SK-N-SH (cell line): Measurements from ENCODE around the gene KERA. TPM values are rescaled to one million over a fixed set of nuclear protein-coding genes. Genes with fewer than 3 reads are reported as not detected.

ENCODE experiments used
- CTCF ChIA-PET: fragments of 300-600, 350-600 bp; formaldehyde crosslinking; extraction: SDS; loops from one replicate; lab custom pipeline; 2021; lab: Yijun Ruan, JAX
- POLR2A ChIA-PET: fragments of 350-600 bp; sonication (Branson Sonifier 250); formaldehyde crosslinking; extraction: SDS; loops from one replicate; lab custom pipeline; 2020; ENCODE audit warnings: antibody characterized with exemption, inconsistent platforms; lab: Yijun Ruan, JAX
- DNase-seq: peaks from one replicate; pipeline ENCODE4 v3.0.0; 2012
- H2AFZ ChIP-seq: fragments of 200-600 bp; sonication (generic); 2 replicates; pipeline ENCODE4 v1.8.1; 2016; ENCODE audit warnings: antibody characterized with exemption, mild to moderate bottlenecking, low read depth
- H3F3A ChIP-seq: fragments of 200-600 bp; sonication (generic); replicated peaks from 2 replicates; pipeline ENCODE3; 2016; ENCODE audit warnings: antibody characterized with exemption, mild to moderate bottlenecking; ENCODE audit not compliant: insufficient read depth
- H3K27ac ChIP-seq, 2 experiments: fragments of 200-500 bp in 1 of 2; fragments of 200-600 bp in 1 of 2; sonication (Bioruptor generic) in 1 of 2; sonication (generic), shearing (Covaris generic) in 1 of 2; 2 replicates each; pipeline versions ENCODE4 v1.5.1 to v1.6.1; 2014 to 2016; ENCODE audit warnings: low read depth in 2 of 2, inconsistent platforms in 1 of 2, low read length in 1 of 2, mild to moderate bottlenecking in 1 of 2, mixed read lengths in 1 of 2
- H3K27me3 ChIP-seq: fragments of 200-600 bp; sonication (generic), shearing (Covaris generic); 2 replicates; pipeline ENCODE4 v1.6.1; 2016; ENCODE audit warnings: mixed run types; ENCODE audit not compliant: insufficient read depth
- H3K36me3 ChIP-seq, 2 experiments: fragments of 200-500 bp in 1 of 2; fragments of 200-600 bp in 1 of 2; sonication (Bioruptor generic) in 1 of 2; sonication (generic) in 1 of 2; replicated peaks in 1 of 2; 2 replicates each; pipeline versions ENCODE3 to v1.5.1; 2014 to 2016; ENCODE audit warnings: low read length in 1 of 2, mild to moderate bottlenecking in 1 of 2; ENCODE audit not compliant: insufficient read depth in 2 of 2, control insufficient read depth in 1 of 2
- H3K4me1 ChIP-seq, 2 experiments: fragments of 200-500 bp in 1 of 2; fragments of 200-600 bp in 1 of 2; sonication (Bioruptor generic) in 1 of 2; sonication (generic), shearing (Covaris generic) in 1 of 2; 2 replicates each; pipeline versions ENCODE4 v1.5.1 to v1.6.1; 2014 to 2016; ENCODE audit warnings: low read depth in 1 of 2, low read length in 1 of 2, mixed run types in 1 of 2; ENCODE audit not compliant: insufficient read depth in 2 of 2, control insufficient read depth in 1 of 2
- H3K4me2 ChIP-seq: fragments of 200-600 bp; sonication (generic), shearing (Covaris generic); 2 replicates; pipeline ENCODE4 v1.6.1; 2017; ENCODE audit warnings: mixed run types
- H3K4me3 ChIP-seq, 2 experiments: fragments of 200-500 bp in 1 of 2; fragments of 200-600 bp in 1 of 2; sonication (Bioruptor generic) in 1 of 2; sonication (generic), shearing (Covaris generic) in 1 of 2; 2 replicates each; pipeline versions ENCODE4 v1.5.1 to v1.8.1; 2014 to 2016; ENCODE audit warnings: low read depth in 2 of 2, inconsistent platforms in 1 of 2, low read length in 1 of 2, mild to moderate bottlenecking in 1 of 2, mixed read lengths in 1 of 2, moderate library complexity in 1 of 2
- H3K79me2 ChIP-seq: fragments of 200-600 bp; sonication (generic); 2 replicates; pipeline ENCODE4 v1.8.1; 2017; ENCODE audit warnings: mild to moderate bottlenecking; ENCODE audit not compliant: insufficient read depth
- H3K9ac ChIP-seq: fragments of 200-600 bp; sonication (generic); 2 replicates; pipeline ENCODE4 v1.6.1; 2017; ENCODE audit warnings: mixed run types
- H3K9me2 ChIP-seq: fragments of 200-600 bp; sonication (generic); 2 replicates; pipeline ENCODE4 v1.6.1; 2017; ENCODE audit warnings: mixed run types
- H3K9me3 ChIP-seq: fragments of 200-600 bp; sonication (generic); 2 replicates; pipeline ENCODE4 v1.6.1; 2017; ENCODE audit warnings: mixed run types, mild to moderate bottlenecking, moderate library complexity
- H4K20me1 ChIP-seq: fragments of 200-600 bp; sonication (generic); 2 replicates; pipeline ENCODE4 v1.6.1; 2017; ENCODE audit warnings: mild to moderate bottlenecking, mixed run types; ENCODE audit not compliant: insufficient read depth
- CHD2 ChIP-seq: fragments of 150-350 bp; IDR thresholded peaks from 2 replicates; pipeline ENCODE4 v1.6.1; 2018; ENCODE audit warnings: low read length; ENCODE audit not compliant: partially characterized antibody
- CTCF ChIP-seq: fragments of 200-600 bp; sonication (generic); IDR thresholded peaks from 2 replicates; pipeline ENCODE4 v1.6.1; 2017; ENCODE audit warnings: antibody characterized with exemption, mild to moderate bottlenecking, moderate library complexity
- EP300 ChIP-seq, 2 experiments: IDR thresholded peaks; 2 replicates each; pipeline versions ENCODE4 v1.4.0 to v1.6.1; 2012; ENCODE audit warnings: borderline replicate concordance in 1 of 2, low read depth in 1 of 2, low read length in 1 of 2
- EZH2phosphoT487 ChIP-seq: fragments of 200-600 bp; sonication (generic); IDR thresholded peaks from 2 replicates; pipeline ENCODE4 v1.6.1; 2017; ENCODE audit warnings: low read depth, mixed run types, mild to moderate bottlenecking, antibody characterized with exemption, moderate library complexity, borderline replicate concordance
- FOSL2 ChIP-seq: IDR thresholded peaks from 2 replicates; pipeline ENCODE4 v1.4.0; 2012; ENCODE audit warnings: low read depth, mild to moderate bottlenecking, moderate library complexity, borderline replicate concordance
- FOXJ3 ChIP-seq: sonication (generic); formaldehyde crosslinking; IDR thresholded peaks from 2 replicates; pipeline ENCODE4 v1.5.1; 2020; ENCODE audit warnings: mild to moderate bottlenecking, missing genetic modification reagents
- FOXM1 ChIP-seq: IDR thresholded peaks from 2 replicates; pipeline ENCODE4 v1.4.0; 2012; ENCODE audit warnings: low read depth, mild to moderate bottlenecking
- GATA2 ChIP-seq: sonication (generic); formaldehyde crosslinking; IDR thresholded peaks from 2 replicates; pipeline ENCODE4 v1.5.0; 2020; ENCODE audit warnings: mild to moderate bottlenecking, missing genetic modification reagents
- MAX ChIP-seq: IDR thresholded peaks from 2 replicates; pipeline ENCODE4 v1.4.0; 2012; ENCODE audit warnings: low read depth
- MEF2A ChIP-seq: IDR thresholded peaks from 2 replicates; pipeline ENCODE4 v1.4.0; 2012; ENCODE audit warnings: low read depth, borderline replicate concordance
- NFIC ChIP-seq: IDR thresholded peaks from 2 replicates; pipeline ENCODE4 v1.4.0; 2012; ENCODE audit warnings: borderline replicate concordance
- NRF1 ChIP-seq: IDR thresholded peaks from 2 replicates; pipeline ENCODE4 v1.6.1; 2012; ENCODE audit warnings: low read depth, mild to moderate bottlenecking, low read length
- POLR2AphosphoS5 ChIP-seq: IDR thresholded peaks from 2 replicates; pipeline ENCODE4 v1.6.1; 2012; ENCODE audit warnings: low read depth, low read length
- RCOR1 ChIP-seq: fragments of 150-350 bp; IDR thresholded peaks from 2 replicates; pipeline ENCODE4 v1.6.1; 2017; ENCODE audit warnings: antibody characterized with exemption, low read length
- RFX5 ChIP-seq: IDR thresholded peaks from 2 replicates; pipeline ENCODE4 v1.6.1; 2012; ENCODE audit warnings: mild to moderate bottlenecking, improper control_type of control experiment, low read length
- RXRA ChIP-seq: IDR thresholded peaks from 2 replicates; pipeline ENCODE4 v1.4.0; 2012; ENCODE audit warnings: low read depth, mild to moderate bottlenecking, borderline replicate concordance
- TCF12 ChIP-seq: IDR thresholded peaks from 2 replicates; pipeline ENCODE4 v1.4.0; 2012
- WGBS: methylation state at CpG from one replicate; pipeline ENCODE4 v1.1.6; 2017; ENCODE audit warnings: low lambda C conversion rate; 5-methylcytosine and 5-hydroxymethylcytosine counted together
- polyA plus RNA-seq, 3 experiments: library from polyadenylated mRNA; depleted of rRNA; stranded (reverse); fragments of >200 nt; gene quantifications; 2 replicates each; pipeline ENCODE4 v1.2.3, GENCODE V29; 2012

The KERA gene
- polyA plus RNA-seq, 1 of the 3 experiments (the other 2 are of a cell fraction): not detected

GRCh38 chr12:91044586-91044985 lies 13.2 kb downstream of the KERA start:
- H3K27me3 ChIP-seq: no peaks in the 10 kb centered on the region
- CTCF ChIA-PET: no interaction called here
- H3K36me3 ChIP-seq: no peaks in the 10 kb centered on the region
- no peak overlapping the region for H3K9ac ChIP-seq
- no peaks in the 10 kb centered on the region for H3K79me2 ChIP-seq
- H3K27ac ChIP-seq: no peak overlapping the region
- no peaks in the 10 kb centered on the region for H3K9me3 ChIP-seq
- no peak for DNase-seq
- H3K4me3 ChIP-seq: no peak overlapping the region
- no peaks in the 10 kb centered on the region for H3K9me2 ChIP-seq
- WGBS: 91% methylated on average over 2 of the region's 2 CpGs
- H2AFZ ChIP-seq: no peak overlapping the region
- no peak overlapping the region for H3K4me2 ChIP-seq
- TF ChIP-seq MAX: no peak
- TF ChIP-seq RXRA: no peak
- TF ChIP-seq FOXJ3: no peak
- TF ChIP-seq FOSL2: no peak
- TF ChIP-seq RFX5: no peak
- no peak for TF ChIP-seq NRF1
- TF ChIP-seq CTCF: no peak
- TF ChIP-seq NFIC: no peak
- TF ChIP-seq RCOR1: no peak
- no peak for TF ChIP-seq POLR2AphosphoS5
- no peak for TF ChIP-seq MEF2A
- no peak for TF ChIP-seq FOXM1
- no peak for TF ChIP-seq TCF12
- no peak for TF ChIP-seq EP300 (IDR thresholded peaks at IDR 0.05; ENCODE audit: borderline replicate concordance in 1 of 2, low read depth in 1 of 2, low read length in 1 of 2)
- POLR2A ChIA-PET: no interaction called here
- H4K20me1 ChIP-seq: no peaks in the 10 kb centered on the region
- no peaks in the 10 kb centered on the region for H3F3A ChIP-seq
- peaks cover 0 to 3% of the 10 kb centered on the region in 2 experiments; a peak in 3 of 4 replicates for H3K4me1 ChIP-seq

GRCh38 chr12:91043408-91043807 lies 14.4 kb downstream of the KERA start:
- ChIA-PET CTCF (interaction anchor here (0.8 kb wide), 1 partner anchor 7 kb away, joined by 4 read pairs; no protein-coding TSS in a partner anchor), POLR2A (no interaction called here)
- Histone ChIP-seq H3K27ac (no peak overlapping the region), H3K36me3 (no peaks in the 10 kb centered on the region), H4K20me1 (no peaks in the 10 kb centered on the region), H3K9me3 (no peaks in the 10 kb centered on the region), H3K27me3 (no peaks in the 10 kb centered on the region), H3K4me2 (no peak overlapping the region), H3K79me2 (no peaks in the 10 kb centered on the region), H3K4me3 (no peak overlapping the region), H3K9me2 (no peaks in the 10 kb centered on the region), H2AFZ (no peak overlapping the region), H3K4me1 (peaks cover 0 to 3% of the 10 kb centered on the region in 2 experiments; a peak in 3 of 4 replicates), H3K9ac (no peak overlapping the region), H3F3A (no peaks in the 10 kb centered on the region)
- TF ChIP-seq EZH2phosphoT487: no peak
- TF ChIP-seq GATA2: no peak
- no peak for TF ChIP-seq POLR2AphosphoS5
- TF ChIP-seq CHD2: no peak
- no peak for TF ChIP-seq MAX
- TF ChIP-seq FOXM1: no peak
- 56% methylated on average over 4 of the region's 4 CpGs for WGBS
- no peak for DNase-seq
